ENCODE data around the gene CCER1. TPM values are rescaled to one million over a fixed set of nuclear protein-coding genes. Genes with fewer than 3 reads are reported as not detected.

CCER1 gene
- total and polyA plus RNA-seq, 2 experiments from 2014 or later, result not detected

DNA sequence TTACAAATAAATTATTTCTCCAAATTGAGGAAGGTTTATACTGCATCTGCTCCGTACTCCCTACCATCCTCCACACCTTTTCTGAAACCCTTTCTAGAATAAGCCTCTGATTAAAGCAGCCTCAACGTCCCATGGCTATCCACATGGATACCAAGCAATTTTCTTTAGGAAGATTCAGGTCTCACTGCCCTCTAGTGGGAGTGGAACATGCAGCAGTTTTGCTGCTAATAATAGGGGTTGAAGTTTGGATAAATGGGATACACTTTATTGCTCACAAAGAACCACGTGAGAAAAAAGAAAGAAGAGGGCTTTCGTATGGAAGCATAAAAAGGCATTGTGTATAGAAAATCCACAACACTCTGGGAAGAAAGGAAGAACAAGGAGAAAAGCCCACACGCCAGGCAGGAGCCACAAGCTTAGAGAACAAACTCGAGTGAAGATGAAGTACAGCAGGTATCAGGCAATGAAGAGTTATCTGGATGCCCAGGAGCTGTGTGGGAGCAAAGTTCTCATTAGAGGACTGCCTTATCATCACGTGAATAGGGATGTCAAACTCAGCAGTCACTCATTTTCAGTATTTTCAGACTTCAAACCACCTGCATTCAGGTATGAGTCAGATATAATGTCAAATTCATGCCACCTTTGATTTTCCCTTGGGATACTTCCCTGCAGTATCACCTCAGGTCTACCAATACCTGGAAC is 45.8 kb downstream of the CCER1 start (continued):
- TF ChIP-seq EZH2phosphoT487 (IDR thresholded peaks at IDR 0.05; ENCODE audit: unreplicated experiment), result no peak

DNA sequence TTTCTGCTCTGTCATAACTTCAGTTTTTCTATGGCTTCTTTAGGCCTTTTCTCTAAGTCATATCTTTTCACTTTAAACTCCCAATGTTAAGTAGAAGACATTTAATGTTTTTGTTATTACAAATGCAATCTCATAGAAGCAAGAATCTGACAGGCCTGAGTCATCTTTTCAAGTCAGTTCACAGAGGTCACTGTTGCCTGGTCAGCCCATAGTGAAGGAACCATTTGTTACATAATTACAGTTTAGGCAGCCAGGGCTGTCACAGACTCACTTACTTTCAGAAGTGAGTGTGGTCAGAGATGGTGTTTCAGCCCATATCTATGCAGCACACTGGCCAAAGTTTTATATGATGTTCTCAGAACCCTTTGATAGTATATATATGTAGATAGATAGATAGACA is 46.5 kb downstream of the CCER1 start:
- no peaks in the 10 kb centered on the region for H4K20me1 ChIP-seq (replicated peaks; ENCODE audit: insufficient read depth)
- DNase-seq (ENCODE audit: low spot score), result no peak
- no peak for ATAC-seq
- H3K4me3 ChIP-seq, result no peak overlapping the region
- Mint-ChIP-seq H3K27ac (no peak overlapping the region), H3K9me3 (no peaks in the 10 kb centered on the region; the same call in 2 of the 3 replicates), H3K36me3 (ENCODE audit: low read depth) (no peaks in the 10 kb centered on the region), H3K27me3 (ENCODE audit: insufficient read depth, low read depth, poor library complexity) (no peaks in the 10 kb centered on the region), H3K4me1 (no peaks in the 10 kb centered on the region), H3K4me3 (no peak overlapping the region)
- no peaks in the 10 kb centered on the region for H3K36me3 ChIP-seq (ENCODE audit: insufficient read depth)
- no peak overlapping the region for H2AFZ ChIP-seq
- no peaks in the 10 kb centered on the region for H3K79me2 ChIP-seq (replicated peaks; ENCODE audit: insufficient read depth)
- H3K9me2 ChIP-seq (ENCODE audit: insufficient read depth), result no peaks in the 10 kb centered on the region
- no peak overlapping the region for H3K4me2 ChIP-seq
- H3K27ac ChIP-seq (ENCODE audit: low read depth), result no peak overlapping the region
- no peaks in the 10 kb centered on the region for H3F3A ChIP-seq (replicated peaks; ENCODE audit: low read depth)
- no peak for TF ChIP-seq CREB1 (CRISPR knock-in tag; IDR thresholded peaks at IDR 0.05; ENCODE audit: low read depth)
- TF ChIP-seq, protein P1, sequence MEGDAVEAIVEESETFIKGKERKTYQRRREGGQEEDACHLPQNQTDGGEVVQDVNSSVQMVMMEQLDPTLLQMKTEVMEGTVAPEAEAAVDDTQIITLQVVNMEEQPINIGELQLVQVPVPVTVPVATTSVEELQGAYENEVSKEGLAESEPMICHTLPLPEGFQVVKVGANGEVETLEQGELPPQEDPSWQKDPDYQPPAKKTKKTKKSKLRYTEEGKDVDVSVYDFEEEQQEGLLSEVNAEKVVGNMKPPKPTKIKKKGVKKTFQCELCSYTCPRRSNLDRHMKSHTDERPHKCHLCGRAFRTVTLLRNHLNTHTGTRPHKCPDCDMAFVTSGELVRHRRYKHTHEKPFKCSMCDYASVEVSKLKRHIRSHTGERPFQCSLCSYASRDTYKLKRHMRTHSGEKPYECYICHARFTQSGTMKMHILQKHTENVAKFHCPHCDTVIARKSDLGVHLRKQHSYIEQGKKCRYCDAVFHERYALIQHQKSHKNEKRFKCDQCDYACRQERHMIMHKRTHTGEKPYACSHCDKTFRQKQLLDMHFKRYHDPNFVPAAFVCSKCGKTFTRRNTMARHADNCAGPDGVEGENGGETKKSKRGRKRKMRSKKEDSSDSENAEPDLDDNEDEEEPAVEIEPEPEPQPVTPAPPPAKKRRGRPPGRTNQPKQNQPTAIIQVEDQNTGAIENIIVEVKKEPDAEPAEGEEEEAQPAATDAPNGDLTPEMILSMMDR (conservative IDR thresholded peaks at IDR 0.05; ENCODE audit: low read depth in 2 of 2), result no peak
- no peaks in the 10 kb centered on the region for H3K4me1 ChIP-seq (ENCODE audit: insufficient read depth)
- H3K27me3 ChIP-seq (ENCODE audit: insufficient read depth), result no peaks in the 10 kb centered on the region

DNA sequence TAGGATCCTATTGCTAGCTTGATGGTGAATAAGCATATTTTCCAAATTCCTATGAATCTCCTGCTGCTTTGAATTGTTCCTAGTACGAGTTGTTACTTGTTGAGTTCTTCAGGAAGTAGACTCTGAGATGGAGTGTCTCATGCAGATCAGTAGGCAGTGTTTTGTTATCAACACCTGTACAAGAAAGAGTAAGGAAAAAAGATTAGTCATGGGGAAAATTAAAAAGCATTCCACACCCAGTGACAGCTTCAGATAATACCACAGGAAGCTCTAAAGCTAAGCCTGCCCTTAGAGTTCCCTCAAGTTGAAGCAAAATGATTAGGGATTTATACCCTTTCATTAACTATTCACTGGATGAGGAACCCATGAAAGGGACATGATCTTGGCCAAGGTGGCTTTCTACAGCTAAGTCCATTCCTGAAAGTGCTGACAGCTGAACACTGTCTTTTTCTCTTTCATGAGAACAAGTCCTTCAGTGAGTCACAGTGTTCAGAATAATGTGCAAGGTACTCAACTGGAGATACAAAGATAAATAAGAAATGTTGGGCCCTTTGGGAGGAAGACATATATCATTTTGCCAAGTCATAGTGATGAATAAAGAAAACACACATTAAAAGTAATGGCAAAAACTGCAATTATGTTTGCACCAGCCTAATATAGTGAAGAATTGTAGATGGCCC is 49.1 kb downstream of the CCER1 start:
- H3K27me3 ChIP-seq (ENCODE audit: insufficient read depth), result no peaks in the 10 kb centered on the region
- Mint-ChIP-seq H3K4me1 (no peaks in the 10 kb centered on the region), H3K36me3 (ENCODE audit: low read depth) (no peaks in the 10 kb centered on the region), H3K9me3 (no peaks in the 10 kb centered on the region), H3K27ac (no peak overlapping the region), H3K4me3 (no peak overlapping the region), H3K27me3 (ENCODE audit: insufficient read depth, low read depth, poor library complexity) (no peaks in the 10 kb centered on the region)
- H3K4me2 ChIP-seq, result no peak overlapping the region
- no peak overlapping the region for H3K4me3 ChIP-seq
- H3K79me2 ChIP-seq (replicated peaks; ENCODE audit: insufficient read depth), result no peaks in the 10 kb centered on the region
- H3F3A ChIP-seq (replicated peaks; ENCODE audit: low read depth), result no peaks in the 10 kb centered on the region
- ATAC-seq, result no peak
- H3K27ac ChIP-seq (ENCODE audit: low read depth), result no peak overlapping the region
- no peaks in the 10 kb centered on the region for H3K36me3 ChIP-seq (ENCODE audit: insufficient read depth)
- no peak for DNase-seq (ENCODE audit: low spot score)
- no peaks in the 10 kb centered on the region for H3K4me1 ChIP-seq (ENCODE audit: insufficient read depth)
- no peak overlapping the region for H2AFZ ChIP-seq
- H4K20me1 ChIP-seq (replicated peaks; ENCODE audit: insufficient read depth), result no peaks in the 10 kb centered on the region
- no peaks in the 10 kb centered on the region for H3K9me2 ChIP-seq (ENCODE audit: insufficient read depth)
- TF ChIP-seq, protein P1 (conservative IDR thresholded peaks at IDR 0.05; ENCODE audit: low read depth in 2 of 2), result no peak
- TF ChIP-seq ZNF114 (CRISPR knock-in tag; IDR thresholded peaks at IDR 0.05), result no peak
- TF ChIP-seq NANOG (IDR thresholded peaks at IDR 0.05; ENCODE audit: borderline replicate concordance), result no peak
- TF ChIP-seq, protein P2, sequence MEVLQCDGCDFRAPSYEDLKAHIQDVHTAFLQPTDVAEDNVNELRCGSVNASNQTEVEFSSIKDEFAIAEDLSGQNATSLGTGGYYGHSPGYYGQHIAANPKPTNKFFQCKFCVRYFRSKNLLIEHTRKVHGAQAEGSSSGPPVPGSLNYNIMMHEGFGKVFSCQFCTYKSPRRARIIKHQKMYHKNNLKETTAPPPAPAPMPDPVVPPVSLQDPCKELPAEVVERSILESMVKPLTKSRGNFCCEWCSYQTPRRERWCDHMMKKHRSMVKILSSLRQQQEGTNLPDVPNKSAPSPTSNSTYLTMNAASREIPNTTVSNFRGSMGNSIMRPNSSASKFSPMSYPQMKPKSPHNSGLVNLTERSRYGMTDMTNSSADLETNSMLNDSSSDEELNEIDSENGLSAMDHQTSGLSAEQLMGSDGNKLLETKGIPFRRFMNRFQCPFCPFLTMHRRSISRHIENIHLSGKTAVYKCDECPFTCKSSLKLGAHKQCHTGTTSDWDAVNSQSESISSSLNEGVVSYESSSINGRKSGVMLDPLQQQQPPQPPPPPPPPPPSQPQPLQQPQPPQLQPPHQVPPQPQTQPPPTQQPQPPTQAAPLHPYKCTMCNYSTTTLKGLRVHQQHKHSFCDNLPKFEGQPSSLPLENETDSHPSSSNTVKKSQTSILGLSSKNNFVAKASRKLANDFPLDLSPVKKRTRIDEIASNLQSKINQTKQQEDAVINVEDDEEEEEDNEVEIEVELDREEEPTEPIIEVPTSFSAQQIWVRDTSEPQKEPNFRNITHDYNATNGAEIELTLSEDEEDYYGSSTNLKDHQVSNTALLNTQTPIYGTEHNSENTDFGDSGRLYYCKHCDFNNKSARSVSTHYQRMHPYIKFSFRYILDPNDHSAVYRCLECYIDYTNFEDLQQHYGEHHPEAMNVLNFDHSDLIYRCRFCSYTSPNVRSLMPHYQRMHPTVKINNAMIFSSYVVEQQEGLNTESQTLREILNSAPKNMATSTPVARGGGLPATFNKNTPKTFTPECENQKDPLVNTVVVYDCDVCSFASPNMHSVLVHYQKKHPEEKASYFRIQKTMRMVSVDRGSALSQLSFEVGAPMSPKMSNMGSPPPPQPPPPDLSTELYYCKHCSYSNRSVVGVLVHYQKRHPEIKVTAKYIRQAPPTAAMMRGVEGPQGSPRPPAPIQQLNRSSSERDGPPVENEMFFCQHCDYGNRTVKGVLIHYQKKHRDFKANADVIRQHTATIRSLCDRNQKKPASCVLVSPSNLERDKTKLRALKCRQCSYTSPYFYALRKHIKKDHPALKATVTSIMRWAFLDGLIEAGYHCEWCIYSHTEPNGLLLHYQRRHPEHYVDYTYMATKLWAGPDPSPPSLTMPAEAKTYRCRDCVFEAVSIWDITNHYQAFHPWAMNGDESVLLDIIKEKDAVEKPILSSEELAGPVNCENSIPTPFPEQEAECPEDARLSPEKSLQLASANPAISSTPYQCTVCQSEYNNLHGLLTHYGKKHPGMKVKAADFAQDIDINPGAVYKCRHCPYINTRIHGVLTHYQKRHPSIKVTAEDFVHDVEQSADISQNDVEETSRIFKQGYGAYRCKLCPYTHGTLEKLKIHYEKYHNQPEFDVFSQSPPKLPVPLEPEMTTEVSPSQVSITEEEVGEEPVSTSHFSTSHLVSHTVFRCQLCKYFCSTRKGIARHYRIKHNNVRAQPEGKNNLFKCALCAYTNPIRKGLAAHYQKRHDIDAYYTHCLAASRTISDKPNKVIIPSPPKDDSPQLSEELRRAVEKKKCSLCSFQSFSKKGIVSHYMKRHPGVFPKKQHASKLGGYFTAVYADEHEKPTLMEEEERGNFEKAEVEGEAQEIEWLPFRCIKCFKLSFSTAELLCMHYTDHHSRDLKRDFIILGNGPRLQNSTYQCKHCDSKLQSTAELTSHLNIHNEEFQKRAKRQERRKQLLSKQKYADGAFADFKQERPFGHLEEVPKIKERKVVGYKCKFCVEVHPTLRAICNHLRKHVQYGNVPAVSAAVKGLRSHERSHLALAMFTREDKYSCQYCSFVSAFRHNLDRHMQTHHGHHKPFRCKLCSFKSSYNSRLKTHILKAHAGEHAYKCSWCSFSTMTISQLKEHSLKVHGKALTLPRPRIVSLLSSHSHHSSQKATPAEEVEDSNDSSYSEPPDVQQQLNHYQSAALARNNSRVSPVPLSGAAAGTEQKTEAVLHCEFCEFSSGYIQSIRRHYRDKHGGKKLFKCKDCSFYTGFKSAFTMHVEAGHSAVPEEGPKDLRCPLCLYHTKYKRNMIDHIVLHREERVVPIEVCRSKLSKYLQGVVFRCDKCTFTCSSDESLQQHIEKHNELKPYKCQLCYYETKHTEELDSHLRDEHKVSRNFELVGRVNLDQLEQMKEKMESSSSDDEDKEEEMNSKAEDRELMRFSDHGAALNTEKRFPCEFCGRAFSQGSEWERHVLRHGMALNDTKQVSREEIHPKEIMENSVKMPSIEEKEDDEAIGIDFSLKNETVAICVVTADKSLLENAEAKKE (CRISPR knock-in tag; IDR thresholded peaks at IDR 0.05), result no peak
- TF ChIP-seq EZH2phosphoT487 (IDR thresholded peaks at IDR 0.05; ENCODE audit: unreplicated experiment), result no peak
- no peak for TF ChIP-seq STAT1 (IDR thresholded peaks at IDR 0.05; ENCODE audit: unreplicated experiment)
- TF ChIP-seq CREB1 (CRISPR knock-in tag; IDR thresholded peaks at IDR 0.05; ENCODE audit: low read depth), result no peak
- no peak for TF ChIP-seq ZNF331 (CRISPR knock-in tag; IDR thresholded peaks at IDR 0.05; ENCODE audit: low read depth)
